NCI-H1092 (cell line): Measurements from ENCODE around the gene TRHDE.

ENCODE experiments used
- DNase-seq: peaks from one replicate; lab custom pipeline; 2025; lab: John Stamatoyannopoulos, UW

The TRHDE gene

DNA sequence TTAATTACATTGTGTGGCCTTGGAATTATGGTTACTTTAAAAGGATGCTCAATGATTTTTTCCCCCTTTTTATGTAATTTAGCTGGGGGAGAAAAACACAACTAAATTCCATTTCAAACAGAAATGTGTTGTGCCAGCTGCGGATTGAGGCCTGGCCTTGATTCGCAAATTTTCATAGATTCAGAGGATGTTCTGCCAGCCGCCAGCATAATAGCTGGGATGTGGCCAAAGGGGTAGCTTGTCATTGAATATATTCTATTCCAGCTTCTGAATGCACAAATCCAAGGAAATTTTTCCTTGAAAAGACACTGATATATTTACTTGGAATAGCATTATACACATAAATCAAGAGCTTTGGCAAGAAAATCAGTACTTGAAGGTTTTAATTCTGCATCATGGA, 43.7 kb downstream of the TRHDE start:
- DNase-seq, result no peak

DNA sequence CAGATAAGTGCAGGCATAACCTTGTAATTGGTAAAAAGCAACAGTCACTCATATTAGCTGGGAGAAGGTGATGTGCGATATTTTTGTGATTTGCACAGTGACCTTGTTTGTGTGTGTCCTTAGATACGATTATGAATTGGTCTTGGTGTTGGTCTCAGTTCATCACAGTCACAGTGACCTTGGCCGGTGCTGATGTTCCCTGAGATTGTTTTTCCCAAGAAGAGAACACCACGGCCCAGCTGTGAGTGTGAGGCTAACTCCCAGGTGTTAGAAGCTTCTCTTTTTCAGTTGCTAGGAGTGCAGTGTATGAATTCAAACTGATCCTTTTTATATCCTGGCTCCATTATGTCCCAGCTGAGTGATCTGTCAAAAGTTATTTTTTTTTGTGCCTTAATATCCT, 46.2 kb downstream of the TRHDE start:
- DNase-seq, result no peak

DNA sequence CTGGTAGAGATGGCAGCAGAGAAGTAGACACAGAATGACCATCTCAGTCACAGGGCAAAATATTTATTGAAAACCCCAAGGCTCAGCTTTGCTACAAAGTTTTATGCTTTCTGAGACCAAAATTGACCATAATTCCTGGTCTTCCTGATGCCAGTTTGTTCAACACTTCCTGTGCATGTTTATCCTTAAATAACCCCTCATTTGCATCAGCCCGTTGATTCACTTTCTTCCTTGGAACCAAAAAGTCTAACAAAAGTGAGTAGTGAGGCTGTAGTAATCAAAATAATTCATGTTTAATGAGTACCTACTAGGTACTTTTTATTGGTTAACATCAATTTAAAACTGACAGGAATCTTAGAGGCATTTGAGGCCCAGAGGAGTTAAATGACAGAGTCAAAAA, 51.7 kb downstream of the TRHDE start:
- no peak for DNase-seq

DNA sequence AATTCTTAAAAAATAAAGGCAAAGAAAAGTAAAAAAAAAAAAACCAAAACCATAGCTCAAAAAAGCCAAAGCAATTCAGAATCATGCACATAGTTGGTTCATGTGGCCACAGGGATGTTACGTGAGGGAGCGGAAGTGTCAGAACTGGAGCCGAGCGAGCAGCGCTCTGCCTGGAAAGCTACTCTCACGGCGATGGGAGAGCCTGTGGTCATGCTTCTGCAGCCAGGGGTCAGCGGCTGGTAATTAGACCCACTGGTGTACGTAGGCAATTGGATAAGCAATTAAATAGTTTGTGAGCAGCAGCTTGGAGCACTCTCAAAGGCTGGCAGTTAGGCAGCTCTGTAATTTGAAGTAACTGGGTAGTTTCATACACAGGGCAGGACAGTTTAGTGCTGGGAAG, 58.1 kb downstream of the TRHDE start:
- no peak for DNase-seq

DNA sequence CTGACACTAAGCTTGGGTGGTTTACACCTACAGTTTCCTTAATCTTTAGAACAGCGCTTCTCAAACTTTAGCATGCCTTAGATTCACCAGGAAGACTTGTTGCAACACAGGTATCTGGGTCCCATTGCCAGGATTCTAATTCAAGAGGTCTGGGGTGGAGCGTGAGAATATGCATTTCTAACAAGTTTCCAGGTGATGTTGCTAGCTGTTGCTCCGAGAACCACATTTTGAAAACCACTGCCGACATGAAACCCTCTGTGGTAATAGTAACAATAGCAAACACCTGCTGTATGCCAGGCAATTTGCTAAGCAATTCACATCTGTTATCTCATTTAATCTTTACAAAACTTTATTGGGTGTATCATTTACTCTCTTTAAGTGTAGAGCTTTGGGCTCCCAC, 58.6 kb downstream of the TRHDE start:
- DNase-seq, result no peak

DNA sequence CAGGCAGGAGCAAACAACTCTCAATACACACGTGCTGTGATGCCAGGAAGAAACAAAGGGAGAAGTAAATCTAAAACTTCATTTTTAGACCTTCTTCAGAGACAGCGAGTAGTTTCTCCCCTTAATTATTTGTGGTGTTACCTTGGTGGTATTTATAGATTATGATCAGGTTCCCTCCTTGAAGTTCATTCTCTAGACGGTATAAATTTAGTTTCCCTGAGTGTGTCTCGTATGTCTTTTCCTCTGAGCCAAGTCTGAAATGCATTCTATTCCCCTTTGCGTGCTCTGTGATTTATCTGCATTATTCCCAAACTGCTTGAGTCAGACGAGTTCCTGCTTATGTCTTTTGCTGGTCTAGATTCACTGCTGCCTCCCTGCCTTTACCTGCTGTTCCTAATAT, 65.2 kb downstream of the TRHDE start:
- no peak for DNase-seq

DNA sequence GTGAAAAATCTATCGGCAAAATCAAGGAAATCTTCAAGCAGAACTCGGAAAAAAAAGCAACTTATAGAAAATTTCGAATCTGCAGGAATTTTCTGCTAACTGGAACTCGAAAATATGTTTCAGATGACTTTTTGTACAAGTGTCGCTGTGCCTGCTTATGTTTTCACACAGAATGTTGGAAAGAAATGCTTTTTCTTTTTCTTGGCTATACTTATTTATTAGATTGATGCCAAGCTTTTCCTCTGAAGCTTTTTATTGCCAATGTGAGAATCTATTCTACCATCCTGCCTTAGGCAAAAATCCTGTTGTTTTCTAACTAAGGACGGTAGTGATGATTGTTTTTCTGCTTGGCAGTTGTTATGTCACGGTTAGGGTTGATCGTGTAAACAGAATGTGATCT, 65.8 kb downstream of the TRHDE start:
- DNase-seq, result no peak

DNA sequence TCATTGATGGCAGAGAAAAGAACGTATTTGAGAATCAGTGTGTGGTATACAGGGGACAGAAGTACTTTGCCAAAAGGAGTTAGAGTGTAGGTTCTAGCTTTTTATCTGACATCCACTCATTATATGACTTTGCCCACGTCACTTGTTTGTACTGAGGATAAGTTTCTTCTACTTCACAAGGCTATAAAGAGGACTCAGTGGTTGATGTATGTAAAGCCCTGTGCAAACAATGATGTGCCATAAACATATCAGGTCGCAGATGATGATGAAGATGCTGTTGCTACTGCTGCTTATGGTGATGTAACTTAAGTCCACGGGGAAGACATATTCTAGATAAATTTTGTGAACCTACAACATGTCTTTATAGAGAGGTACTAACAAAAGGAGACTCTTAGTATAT, 66.3 kb downstream of the TRHDE start:
- no peak for DNase-seq

DNA sequence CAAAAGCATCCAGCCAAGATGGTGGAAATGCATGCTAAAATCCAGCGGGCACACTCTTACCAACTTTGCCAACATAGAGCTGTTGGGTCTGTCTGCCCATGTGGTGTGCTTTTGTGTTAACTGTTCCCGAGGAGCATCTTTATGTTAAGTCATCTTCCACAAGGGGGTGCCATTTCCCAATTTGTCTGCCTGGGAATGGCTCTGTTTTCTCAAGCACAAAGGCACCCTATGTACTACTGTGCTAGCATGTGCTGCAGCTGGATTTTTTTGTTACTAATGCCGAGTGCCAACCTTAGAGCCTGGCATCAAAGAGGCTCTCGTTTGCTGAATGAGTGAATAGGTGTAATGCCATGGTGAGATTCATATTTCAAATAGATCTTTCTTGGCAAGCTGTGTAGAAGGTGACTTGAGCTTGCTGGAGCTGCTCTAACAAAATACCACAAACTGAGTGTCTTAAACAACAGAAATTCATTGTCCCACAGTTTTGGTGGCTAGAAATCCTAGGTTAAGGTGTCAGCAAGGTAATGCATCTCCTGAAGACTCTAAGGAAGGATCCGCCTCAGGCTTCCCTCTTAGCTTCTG, 74.3 kb downstream of the TRHDE start:
- peak; percentile 59 for DNase-seq

DNA sequence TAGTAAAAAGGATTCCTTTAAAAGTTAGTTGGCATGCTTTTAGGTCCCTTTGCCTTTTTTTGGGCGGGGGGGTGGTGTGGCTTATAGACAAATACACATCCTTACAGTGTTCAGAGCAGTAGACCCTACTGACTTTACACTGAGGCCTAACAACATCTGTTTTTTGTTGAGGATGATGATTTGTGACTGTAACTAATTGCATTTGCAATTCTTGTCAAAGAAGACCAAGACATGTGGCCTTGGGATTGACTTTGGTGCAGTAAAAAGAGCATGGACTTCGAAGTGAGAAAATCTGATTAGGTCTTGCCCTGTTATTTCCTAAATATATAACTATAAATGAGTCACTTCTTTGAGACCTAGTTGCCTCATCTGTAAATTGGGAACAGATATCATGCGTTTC, 77.3 kb downstream of the TRHDE start:
- DNase-seq, result no peak

DNA sequence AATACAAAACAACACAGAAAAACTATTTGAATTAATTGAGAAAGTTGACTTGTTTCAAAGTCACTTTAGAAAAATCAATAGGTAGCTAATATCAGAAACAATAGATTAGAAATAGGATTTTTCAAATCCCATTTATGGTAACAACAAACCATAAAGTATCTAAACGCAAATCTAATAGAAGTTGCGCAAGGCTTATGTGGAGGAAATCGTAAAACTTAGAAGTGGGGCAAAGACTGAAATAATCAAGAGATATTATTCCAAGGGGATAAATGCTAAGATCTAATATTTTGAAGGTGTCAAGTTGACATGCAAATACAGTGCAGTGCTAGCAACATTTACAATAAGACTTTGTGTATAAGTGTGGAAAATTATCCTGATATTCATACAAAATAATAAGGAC, 87.2 kb downstream of the TRHDE start:
- DNase-seq, result no peak

DNA sequence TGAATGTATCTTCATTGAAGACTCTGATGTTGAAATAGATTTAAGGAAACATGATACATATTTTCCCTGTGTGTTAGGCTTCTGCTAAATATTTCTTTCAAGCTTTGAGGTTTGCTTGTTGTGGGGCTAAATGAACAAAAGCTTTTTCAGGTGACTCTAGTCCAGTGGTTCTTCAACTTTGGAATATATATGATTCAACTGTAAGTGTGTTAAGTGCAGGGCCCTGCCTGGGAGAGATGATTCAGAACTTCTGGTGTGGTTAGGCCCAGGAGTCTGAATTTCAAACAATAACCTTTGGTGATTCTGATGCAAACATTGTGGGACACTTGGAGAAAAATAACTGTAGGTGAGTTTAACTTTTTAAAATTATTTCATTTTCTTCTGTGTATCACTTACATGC, 93.0 kb downstream of the TRHDE start:
- DNase-seq, result no peak

DNA sequence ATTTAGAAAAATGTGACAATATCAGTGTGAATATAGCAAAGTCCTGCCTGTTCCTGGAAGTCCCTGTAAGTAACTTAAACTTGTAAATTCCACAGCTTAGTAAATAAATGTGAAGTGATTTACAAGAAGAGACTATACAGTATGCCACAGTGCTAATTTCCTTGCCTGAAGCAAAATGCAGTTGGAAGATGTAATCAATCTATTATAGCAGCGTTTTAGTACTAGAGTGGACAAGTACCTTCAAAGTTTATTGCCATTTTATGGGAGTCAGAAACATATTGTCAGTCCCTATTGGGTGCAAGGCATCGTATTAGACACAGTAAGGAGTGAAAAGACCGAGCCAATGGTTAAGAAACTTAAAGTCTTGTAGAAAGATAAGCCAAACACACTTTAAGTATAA, 94.1 kb downstream of the TRHDE start:
- DNase-seq, result no peak

DNA sequence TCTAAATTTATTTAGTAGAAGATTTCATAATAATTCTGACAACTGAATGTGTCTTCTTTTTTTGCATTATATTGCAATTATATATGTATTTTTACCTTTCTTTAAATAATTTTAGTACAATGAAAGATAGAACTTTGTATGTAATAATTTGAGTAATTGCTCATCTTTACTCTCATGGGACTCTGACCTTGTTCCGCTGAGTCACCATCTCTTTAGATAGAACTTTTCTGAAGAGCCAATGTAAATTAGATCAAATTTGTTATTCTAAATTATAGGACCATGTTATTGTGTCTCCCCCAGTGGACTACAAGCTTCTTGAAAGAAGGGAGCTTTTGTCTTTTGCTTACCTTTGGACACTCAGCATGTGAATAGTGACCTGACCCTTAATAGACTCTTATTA, 96.1 kb downstream of the TRHDE start:
- DNase-seq, result no peak

DNA sequence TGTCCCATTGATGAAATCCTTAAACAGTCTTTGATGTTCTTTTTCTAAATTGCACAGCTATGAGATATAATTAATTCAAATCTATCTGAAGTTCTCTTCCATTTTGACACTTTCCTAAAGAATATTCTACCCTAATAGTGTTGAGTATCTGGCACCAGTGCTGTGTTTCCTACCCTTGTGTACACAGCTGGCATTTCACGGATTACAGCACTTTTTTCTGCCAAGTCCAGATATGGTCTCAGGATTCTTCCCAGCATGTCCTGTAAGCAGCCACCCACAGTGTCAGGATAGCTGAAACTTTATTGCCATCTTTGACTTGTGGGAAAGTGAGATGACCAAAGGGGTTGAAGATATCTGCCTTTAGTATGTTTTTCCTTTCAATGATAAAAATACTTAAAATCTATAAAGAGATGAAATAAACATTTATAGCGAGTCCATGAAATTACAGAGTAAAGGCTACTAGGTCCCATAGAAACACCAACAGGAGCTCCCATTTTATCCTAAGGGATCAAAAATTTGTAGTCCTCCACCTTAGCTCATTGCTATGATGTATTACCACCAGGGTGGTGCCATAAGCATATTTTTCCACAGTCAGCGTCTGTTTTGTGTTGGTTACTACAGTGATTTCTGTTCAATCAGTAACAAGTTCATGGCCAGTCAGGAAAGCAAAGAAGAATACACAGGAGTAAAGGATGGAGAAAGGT, 96.7 kb downstream of the TRHDE start:
- no peak for DNase-seq

DNA sequence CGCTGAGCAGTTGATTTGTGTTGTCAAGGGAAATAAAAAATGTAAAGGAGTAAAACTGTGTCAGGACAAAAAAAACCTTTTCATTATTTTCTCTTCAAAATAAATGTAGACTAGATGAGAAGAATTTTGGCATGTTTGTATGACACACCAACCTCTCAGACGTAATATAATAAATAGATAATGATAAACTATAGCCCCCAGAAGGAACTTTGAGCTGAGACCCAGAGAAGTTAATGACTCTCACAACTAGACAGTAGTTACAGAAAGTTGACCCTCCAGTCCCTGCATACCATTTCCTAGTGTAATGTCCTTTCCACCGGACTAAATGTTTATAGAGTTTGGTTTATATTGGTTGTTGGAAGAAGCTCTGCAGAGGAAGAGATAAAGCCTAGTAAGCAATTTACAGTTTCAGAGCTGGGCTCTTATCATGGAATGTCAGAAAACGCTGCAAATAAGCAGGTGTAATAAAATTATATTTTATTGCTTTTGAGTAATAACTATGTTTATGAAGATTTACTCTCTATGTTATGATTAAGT, 97.3 kb downstream of the TRHDE start:
- no peak for DNase-seq

DNA sequence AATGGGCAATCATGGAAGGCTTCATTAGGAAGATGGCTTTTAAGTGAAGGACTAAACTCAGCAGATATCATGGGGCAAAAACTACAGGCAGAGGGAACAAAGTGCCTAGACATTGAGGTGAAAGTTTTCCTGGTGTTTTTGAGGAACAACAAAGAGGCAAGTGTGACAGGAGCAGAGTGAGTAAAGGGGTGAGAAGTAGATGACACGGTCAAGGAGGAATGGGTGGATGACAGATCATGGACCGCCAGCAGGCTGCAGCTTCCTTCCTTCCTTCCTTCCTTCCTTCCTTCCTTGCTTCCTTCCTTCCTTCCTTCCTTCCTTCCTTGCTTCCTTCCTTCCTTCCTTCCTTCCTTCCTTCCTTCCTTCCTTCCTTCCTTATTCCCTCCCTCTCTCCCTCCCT, 108.3 kb downstream of the TRHDE start:
- DNase-seq, result no peak

DNA sequence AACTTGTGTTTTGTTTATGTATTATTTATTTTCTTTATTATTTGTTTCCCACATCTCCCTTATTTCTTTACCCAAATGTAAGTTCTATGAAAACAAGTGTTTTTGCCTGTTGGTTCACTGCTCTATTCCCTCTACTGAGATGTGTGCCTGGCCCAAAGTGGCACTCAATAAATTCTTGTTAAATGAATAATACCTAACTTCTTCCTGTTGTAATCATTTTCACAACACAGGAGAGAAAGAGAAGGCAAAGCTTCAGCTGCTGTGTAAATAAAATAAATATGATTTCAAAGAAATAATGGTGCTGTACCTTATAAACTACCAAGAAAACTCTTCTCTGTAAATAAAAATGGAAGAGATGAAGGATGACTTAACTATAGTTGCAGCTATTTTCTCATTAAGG, 116.2 kb downstream of the TRHDE start:
- DNase-seq, result no peak

DNA sequence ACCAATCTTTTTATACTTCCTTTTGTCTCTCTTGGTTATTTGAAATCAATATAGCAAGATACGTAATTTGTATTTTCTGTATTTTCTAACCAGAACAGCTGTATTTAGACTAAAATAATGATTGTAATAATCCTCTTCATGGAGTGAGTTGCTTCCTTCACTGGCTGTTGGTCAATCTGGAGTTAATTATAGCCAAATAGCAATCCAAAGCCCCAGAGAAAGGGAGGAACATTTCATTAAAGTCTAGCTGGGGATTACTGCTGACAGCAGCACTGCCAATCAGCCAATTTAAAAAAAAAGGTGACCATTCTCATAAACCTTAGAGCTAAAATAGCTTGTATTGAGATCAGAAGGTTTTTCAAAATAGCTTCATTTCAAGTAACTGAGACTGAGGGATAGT, 118.0 kb downstream of the TRHDE start:
- no peak for DNase-seq

DNA sequence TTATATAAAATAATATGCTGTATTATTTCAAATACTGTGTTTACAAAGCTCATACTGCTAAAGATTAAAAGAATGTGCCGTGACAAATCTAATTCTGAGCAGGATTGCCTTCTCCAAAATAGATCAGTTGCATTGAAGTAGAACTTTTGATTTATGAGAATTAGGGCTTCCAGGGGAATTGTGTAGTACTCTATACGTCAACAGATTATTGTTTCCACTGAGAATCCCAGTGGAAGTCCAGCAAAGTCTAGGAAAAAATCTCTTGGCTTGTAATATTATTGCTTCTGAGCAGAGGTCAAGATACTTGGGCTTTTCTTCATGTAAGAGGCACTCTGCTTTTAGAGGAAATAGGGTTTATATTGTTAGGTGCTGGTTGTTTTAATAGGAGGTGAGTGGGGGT, 133.9 kb downstream of the TRHDE start:
- DNase-seq, result no peak

DNA sequence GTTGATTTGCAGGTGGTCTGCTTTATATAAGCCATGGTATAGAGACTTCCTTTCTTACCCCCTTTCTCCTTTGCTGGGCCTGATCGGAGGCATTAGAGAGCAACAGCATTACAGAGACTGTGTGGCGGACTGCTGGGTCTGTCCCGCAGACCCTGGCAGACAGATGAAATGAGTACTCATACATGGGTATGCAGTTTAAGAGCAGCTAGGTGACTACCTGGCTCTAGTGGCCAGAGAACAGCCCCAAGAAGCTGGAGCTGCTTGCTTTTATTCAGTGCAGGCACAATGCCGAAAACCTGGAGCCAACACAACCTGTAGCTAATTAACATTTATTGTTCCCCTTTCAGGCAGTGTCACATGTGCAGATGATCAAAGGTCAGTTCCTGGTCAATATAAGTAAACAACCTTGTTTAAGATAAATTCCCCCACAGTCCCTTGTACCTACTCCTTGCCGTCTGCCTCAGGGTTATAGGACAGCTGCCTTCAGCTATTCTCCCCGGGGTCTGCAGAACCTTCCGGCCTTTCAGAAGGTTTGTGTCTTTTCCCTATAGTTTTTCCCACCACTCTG, 160.0 kb downstream of the TRHDE start:
- DNase-seq, result no peak

DNA sequence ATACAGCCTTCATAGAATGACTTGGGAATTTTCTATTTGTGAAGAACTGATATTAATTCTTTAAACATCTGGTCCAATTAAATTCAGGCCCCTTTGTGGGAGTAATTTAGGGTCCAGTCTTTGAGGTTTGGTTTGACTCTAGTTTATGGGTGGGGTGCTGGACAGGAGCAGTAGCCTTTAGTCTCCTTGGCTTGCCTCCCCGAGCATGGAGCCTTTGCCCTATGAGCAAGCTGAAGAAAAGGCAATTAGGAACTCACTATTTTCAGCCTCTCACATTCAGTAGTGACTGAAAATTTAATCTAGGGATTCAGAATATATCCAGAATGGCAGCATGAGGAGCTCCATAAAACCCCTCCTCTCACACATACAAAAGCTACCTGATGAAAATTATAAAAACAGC, 161.1 kb downstream of the TRHDE start:
- DNase-seq, result no peak

DNA sequence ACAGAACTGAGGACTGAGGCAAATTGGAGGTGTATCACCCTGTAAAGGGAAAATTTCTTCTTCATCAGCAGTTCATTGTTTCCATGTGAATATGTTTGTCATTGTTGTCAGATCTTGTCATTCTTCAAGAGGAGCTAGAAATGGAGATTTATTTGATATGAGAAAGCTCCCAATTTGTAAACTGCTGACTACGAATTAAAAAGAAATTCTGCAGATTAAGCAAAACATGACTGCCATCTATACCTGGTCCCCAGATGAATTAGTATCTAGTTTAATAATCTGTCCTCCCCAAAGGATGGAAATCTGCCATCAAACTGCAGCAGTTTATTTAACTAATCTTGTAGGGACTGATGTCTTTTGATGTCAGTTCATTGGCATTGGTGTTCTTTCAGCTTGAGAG, 162.8 kb downstream of the TRHDE start:
- no peak for DNase-seq

DNA sequence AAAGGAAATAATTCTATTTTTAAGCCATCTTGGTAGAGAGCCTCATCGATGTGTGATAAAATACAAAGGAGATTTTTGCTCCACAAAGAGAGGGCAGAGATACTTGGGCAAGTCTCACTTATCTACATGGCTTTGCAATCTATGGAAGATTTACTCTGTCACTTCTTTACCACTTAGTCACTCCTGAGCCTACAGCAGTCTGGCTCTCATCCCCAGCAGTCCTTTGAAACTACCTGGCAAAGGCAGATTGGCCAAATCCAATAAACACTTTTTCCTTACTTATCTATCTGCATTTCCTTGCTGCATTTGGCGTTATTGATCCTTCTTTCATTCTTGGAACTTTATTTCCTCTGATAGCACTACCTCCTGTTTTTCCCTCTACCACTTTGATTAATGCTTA, 170.0 kb downstream of the TRHDE start:
- no peak for DNase-seq
